ENCODE data around the gene TTC34.

The TTC34 gene

DNA sequence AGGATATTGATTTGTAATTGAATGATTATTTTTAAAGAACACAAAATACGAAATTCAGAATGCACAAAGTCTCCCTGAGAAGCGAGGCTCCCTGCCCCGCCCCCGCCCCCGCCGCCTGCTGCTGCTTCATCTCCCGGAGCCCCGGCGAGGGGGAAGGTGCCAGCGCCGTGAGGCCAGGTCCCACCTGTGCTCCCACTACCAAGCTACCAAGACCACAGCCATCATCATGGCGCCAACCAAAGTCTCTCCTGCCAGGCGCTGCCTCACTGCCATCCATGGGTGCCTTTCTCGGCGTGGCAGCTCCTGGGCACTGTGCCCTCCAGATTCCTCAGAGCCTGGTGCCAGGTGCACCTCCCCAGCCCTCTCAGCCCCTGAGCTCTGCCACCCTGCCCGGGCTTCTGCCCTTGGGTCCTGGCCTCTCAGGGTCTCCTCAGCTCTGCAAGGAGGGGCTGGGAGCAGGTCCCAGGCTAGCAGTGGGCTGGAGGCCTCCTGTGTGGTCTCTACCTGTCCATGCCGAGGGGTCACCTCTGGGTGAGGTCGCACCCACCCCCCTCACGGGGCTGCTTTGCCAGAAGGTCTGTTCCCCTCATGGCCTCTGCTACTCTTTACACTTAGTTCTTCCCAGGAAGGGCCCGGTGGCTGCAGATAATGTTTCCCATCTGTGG, 29.4 kb upstream of the TTC34 start:
- DNase-seq (ENCODE audit: low read depth) = no peak

DNA sequence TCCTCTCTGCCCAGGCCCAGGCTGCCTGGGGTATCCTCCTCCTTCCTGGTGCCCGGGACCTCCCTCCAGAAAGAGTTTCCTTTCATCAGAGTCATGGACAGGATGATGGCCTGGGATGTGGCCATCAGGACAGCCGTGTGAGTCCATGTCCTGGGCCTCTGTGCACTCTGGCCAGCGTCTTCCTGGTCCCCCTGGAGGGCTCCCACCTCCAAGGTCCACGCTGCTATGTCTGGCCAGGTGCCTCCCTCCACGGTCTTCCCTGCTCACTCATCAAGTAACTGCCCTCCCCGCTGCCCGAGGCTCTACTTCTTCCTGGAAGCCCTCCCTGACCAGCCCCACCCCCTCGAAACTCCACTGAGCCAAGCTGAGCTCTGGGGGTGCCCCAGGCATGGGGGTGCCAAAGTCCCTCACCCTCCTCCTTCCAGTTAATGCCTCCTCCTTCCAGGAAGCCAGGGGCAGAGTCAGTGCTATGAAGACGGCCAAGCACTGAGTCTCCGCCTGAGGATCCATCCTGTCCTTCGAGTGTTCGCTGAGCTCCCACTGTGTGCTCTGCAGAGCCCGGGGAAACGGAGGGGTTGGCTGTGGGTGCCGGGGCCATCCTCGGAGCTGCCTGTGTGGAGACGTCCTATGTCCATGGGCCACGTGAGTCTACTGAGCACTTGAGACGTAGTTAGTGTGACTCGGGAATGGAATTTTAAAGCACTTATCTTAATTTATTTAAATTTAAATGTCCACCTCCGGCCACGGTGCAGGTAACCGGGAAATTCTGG, 28.5 kb upstream of the TTC34 start:
- DNase-seq (ENCODE audit: low read depth) = no peak

DNA sequence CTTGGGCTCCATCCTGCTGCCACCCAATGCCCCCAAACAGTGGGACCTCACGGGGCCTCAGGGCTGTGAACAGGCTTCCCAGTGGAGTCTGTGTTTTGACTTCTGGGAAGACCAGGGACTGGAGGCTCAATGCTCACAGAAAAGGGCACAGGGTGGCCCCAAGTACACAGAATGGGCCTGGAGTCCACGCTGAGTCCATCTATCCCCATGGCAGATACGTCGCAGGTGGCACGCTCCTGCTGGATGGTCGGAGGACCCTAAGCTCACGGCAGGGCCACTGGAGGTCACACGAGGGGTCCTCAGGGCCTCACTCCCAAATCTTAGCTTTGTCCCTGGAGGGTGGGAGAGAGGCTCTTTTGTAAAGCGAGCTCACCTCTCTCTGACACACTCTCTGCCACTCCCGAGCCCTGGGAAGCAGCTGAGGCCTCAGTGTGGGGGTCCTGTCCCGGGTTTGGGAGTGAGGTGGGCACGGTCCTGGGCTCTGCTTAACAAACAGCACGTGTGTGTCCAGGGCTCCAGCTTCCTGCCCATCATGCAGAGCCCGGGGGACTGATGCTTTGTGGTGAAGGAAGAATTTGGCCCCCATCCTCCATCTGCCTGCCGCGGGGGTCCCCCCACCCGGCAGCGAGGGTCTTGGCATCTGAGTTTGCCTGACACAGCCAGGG, 27.2 kb upstream of the TTC34 start:
- DNase-seq (ENCODE audit: low read depth) = no peak

DNA sequence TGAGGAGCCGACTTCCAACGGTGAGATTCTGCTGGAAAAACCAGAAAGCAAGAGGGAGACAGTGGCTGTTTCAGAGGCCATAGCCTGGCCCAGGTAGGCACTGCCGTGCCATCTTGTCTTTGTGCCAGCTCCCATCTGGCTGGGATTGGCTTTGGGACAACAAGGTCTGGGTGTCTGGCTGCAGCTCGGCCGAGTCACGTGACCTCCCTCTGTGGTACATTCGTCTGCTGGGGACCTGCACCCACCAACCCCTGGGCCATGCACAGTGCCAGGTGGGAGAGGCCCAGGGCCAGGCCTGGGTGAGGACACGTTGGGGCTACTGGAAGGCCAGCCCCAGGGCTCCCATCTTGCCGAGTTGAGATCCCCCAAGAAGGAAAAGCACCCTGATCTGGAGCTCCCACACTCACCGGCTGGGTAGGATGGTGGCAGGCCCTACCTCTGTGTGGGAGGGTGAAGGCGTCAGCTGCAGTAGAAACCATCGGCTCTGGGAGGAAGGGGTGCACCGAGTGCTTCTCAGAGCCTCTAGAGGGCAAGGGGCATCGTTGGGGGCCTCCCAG, 25.3 kb upstream of the TTC34 start:
- DNase-seq (ENCODE audit: low read depth) = no peak

DNA sequence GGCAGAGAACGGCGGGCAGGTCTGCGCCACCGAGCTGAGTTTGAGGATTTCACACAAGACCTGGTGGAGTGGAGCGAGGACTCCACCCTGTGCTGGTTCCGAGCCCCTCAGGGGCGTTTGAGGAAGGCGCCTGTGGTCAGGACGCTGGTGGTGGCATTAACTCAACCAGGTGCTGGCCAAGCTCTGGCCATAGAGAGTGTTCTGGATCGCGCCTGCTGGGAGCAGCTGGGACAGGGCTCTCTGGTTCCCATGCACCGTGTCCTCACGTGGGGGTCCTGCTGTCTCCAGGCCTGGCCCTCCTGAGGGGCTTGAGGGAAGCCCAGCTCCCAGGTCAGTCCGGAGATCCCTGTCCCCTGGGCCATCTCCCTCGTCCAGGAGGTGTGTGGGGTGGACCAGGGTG, 24.8 kb upstream of the TTC34 start:
- DNase-seq (ENCODE audit: low read depth) = no peak

DNA sequence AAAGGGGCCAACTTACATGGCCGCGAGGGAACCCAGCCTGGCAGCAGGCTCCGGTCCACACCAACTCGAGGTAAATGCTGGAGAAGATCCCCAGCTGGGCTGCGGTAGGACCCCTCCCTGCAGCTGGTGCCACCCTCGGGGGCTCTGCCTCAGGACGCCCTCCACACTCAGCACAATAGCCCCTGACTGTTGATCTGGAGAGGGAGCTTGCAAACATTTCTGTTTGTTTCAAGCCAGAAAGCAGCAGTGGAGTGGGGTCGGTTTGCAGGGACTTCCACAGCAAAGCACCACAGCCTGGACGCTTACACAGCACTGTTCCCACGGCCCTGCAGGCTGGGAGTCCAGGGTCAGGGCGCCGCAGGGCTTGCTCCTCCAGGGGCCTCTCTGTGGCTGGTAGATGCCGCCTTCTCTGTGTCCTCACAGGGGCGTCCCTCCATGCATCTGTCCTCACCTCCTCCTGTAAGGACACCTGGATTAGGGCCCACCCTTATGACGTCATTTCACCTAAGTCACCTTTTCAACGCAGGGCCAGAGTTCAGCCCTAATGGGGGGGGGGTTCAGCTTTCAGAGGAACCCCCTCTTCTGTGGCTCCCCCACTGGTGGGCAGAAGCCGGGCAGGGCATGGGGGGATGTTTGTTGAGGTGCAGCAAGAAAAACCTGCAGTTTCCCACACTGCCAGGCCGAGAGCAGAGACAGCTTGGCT, 24.1 kb upstream of the TTC34 start:
- DNase-seq (ENCODE audit: low read depth) = no peak

DNA sequence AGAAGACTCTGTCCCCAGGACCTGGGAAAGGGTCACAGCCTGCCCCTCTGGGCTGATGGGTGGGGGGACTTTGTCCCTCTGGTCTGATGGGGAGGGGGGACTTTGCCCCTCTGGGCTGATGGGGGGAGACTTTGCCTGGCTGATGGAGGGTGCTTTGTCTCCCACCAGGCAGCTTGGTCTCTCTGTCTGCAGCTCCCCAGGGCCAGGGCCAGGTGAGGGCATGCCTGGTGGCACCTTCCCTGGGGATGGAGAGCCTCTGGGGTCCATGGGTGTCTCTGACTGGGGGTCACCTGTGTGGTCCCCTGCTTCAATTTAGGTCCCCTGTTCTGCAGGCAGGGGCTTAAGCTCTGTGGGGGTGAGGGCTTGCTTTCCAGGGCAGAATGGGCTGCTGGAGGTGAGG, 23.5 kb upstream of the TTC34 start:
- no peak for DNase-seq (ENCODE audit: low read depth)

DNA sequence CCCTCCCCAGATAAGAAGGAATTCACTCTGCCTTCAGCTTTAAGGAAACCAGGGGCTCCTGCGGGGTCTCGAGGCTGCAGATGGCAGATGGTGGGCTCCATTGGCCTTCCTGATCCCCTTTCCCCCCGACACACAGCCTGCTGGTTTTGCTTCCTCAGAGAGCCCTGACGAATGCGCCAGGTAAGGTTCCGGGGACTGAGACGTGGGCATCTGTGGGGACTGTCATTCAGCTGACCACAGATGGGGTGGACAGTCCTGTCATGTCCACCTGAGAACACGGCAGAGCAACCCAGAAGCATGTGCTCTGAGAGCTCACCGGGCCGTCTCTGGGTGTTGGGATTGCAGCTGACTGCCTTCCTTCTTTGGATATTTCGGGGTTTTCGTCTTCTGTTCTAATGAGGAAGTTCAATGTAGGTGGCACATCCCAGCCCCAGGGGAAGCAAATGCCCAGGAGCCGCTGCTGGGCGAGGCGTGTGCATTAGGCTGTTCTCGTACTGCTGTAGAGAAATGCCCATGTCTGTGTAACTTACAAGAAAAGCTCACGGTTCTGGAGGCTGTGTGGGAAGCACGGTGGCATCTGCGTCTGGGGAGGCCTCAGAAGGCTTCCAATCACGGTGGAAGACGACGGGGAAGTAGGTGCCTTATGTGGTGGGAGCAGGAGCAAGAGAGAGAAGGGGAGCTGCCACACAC, 22.6 kb upstream of the TTC34 start:
- no peak for DNase-seq (ENCODE audit: low read depth)

DNA sequence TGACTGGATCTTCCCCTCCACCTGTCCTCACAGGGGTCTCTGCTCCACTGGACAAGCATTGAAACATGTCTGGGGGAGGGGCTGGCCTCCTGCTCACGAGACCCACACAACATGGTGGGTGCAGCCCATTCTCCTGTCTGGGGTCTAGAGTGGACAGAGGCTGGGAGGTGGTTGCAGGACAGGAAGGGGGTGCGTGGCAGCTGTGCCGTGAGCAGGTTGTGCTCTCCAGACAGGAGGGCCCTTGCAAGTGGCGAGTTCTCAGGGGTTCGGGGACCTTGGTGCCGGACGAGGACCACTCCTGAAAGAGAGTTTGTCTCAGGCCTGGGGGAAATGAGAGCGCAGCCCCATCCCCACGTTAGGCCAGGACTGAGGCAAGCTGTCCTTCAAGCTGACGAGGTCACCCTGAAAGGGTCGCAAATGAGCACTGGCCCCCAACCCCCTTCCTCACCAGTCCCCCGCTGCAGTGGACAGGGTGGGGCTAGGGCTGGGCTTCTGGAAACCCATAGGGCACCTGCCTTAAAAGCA, 21.2 kb upstream of the TTC34 start:
- no peak for DNase-seq (ENCODE audit: low read depth)

DNA sequence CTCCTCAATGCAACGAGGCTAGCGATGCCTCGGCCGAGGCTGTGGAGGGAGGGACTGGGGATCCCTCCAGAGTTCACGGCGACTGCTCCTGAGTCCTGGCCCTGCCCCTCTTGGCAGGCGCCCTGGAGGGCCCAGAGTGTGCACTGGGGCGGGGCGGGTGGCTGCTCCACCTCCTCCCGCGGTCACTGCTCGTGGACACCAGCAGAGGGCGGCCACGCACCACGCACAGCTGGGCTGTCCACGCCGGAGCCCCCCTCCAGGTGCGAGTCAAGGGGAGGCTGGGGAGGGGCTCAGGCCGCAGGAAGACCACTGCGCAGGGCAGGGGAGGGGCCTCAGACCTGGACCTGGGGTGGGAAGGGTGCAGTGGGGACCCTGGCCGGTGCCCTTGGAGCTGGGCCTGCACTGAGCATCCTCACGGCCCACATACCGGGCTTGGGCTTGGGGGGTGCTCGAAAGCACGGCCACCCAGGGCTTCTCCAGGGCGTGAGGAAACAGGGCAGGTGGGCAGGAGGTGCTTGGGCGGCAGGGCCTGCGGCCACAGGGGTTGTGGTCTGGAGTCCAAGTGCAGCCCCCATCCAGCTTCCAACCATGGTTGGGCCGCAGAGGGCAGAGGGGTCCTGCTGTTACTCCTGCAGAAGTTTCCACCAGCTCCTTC, 20.6 kb upstream of the TTC34 start:
- no peak for DNase-seq (ENCODE audit: low read depth)

DNA sequence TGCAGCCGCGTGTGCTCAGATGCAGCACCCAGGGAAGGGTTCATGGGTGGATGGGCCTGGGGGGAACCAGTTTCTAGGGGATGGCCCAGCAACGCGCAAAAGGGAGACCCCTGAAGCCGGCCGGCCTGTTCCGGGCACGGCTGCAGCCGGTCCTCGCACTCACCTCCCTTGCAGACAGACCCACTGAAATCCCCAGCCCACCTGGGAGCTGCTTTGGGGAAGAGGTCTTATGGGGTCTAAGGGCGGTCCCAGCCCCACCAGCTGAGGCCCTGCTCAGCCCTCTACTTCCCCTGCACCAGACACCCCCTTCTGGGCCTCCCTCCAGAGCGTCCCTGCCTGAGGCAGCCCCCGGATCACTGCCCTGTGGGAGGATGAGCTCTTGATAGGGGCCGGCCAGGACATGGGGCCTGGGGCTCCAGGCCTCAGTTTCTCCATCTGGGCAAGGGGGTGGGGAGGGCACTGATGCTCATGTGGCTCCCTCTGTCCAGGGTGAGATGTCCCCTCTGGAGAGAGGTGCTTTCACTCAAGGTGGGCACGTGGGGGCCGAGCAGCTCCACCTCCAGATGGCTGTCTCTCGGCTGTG, 20.0 kb upstream of the TTC34 start:
- no peak for DNase-seq (ENCODE audit: low read depth)

DNA sequence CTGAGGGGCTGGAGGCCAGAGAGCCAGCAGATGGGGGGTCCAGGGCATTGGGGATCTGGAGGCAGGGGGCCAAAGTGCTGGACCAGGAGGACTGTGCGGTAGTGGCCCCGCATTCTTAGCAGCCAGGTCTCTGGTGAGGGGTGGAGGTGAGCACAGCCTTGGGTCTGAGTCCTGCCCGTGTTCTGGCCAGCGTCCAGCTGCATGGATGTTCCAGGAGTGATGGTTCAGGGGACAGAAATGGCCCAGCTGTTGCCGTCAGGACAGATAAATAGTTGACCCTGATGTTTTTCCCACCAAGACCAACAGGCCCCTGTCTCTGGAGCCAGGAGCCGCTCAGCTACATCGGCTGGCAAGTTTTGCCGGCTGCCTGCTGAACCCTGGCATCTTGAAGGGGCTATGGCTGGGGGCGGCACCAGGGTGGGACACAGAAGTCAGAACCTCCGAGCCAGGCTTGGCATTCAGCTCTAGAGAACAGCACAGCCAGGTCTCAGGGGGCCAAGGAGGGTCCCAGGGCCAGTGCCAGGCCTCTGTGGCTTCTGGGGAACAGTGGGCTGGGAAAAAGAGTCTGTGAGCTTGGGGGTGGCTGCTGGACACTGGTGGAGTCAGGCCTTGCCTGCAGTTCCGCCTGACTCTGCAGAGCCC, 19.4 kb upstream of the TTC34 start:
- no peak for DNase-seq (ENCODE audit: low read depth)

DNA sequence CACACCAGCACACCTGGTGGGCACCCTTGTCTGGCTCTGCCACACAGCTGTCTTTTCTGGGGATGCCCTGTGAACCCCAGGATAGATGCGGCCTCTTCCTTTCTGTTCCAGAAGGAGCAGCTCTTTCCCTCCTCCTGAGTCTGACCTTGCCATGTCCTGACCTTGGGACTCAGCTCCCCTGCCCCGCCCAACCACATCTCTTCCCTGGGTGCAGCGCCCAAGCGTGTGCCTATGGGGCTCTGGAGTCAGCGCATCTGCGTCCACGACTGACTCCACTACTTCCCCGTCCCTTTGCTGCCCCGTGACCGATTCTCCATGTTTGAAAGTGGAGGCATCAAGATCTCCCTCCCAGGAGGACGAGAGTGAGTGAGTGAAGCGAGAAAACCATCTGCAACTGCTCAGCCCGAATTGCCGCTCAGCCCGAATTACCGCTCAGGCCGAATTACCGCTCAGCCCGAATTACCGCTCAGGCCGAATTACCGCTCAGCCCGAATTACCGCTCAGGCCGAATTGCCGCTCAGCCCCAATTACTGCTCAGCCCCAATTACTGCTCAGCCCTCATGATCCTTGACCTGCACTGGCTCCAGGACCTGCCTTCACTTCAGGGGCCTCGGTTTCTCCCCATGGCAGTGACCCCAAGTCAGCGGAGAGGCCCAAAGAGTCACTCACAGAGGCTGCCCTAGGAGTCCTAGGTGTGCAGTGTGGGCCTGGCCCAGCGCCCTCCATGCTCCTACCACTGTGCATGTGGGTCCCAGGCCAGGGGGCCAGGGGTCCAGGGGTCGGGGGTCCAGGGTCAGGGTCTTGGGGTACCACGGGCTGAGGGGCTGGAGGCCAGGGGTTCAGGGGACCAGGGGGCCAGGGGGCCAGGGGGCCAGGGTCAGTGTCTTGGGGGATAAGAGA, 18.6 kb upstream of the TTC34 start:
- no peak for DNase-seq (ENCODE audit: low read depth)

DNA sequence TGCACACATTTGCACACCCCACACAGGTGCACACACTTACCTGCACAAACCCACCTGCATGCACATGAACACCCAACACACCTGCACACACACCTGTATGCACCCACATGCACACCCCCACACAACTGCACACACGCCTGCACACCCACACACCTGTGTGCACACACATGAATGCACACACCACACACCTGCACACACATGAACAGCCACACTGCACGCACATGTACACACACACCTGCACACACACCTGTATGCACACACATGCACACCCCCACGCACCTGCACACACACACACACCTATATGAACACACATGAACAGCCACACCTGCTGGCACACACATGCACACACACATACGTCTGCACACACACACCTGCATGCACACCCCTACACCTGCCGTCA, 17.9 kb upstream of the TTC34 start:
- no peak for DNase-seq (ENCODE audit: low read depth)

DNA sequence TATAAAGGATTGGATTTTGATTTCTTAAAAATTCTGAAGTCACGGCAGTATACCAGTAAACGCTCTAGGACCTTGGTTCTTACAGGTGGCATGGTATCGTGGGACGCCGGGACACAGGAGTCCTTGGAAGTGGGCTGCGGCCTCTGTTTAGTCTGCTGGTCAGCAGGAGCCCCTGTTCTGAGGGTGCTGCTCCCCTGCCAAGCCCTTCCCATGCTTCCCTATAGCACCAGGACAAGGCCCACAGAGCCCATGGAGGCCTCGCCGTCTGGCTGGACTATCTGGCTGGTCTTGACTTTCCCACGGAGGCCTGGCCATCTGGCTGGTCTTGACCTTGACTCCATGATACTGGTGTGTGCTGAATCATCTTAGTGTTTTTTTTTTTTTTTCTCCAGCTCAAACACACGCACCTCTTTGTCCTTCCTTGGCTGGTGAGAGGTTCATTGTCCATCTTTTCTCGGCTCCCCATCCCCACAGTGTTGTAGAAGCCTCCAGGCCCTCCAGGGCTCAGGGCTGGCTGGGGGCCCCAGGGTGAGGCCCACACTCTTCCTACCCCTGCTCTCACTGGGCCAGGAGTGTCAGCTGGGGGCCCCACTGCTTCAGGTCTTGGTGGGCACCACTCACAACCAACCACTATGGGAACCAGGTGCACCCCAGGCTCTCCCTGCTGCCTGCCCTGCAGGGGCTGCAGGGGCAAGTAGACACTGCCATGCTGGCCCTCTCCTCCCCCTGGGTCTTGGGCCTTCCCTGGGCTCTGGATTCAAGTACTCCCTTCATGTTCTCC, 16.5 kb upstream of the TTC34 start:
- DNase-seq (ENCODE audit: low read depth) = no peak

DNA sequence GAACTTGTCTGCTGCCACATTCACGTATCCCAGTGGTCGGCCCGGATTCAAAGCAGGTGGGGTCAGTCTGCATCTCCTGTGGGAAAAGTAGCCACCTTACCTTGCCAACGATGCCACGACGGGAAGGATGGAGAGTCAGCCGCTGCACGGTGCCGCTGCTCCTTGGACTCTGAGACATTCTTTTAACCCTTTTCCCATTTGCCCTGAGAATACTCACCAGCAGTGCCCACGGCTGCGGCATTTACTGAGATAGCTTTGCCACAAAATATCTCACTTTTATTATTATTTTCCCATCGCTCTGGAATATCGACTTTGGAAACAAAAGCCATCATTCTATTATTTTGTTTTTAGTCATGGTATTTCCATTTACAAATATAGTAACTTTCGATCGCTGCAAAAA, 15.3 kb upstream of the TTC34 start:
- no peak for DNase-seq (ENCODE audit: low read depth)

DNA sequence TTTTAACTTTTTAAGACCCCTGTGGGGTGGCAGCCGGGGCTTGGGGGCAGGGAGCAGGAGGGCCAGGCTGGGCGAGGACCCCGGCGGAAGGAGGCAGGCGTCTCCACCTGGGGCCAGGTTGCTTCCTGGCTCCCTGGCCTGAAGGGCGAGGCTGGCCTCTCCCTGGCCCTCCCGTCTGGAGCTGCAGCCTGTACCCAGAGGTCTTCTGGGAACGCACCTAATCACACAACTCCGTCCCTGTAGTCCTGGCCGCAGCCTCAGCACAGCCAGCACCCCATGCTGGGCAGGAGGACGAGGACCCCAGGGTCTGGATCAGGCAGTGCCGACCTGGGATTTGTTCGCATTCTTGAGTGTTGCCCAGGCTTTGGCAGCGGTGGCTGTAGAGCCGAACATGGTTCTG, 14.1 kb upstream of the TTC34 start:
- no peak for DNase-seq (ENCODE audit: low read depth)

DNA sequence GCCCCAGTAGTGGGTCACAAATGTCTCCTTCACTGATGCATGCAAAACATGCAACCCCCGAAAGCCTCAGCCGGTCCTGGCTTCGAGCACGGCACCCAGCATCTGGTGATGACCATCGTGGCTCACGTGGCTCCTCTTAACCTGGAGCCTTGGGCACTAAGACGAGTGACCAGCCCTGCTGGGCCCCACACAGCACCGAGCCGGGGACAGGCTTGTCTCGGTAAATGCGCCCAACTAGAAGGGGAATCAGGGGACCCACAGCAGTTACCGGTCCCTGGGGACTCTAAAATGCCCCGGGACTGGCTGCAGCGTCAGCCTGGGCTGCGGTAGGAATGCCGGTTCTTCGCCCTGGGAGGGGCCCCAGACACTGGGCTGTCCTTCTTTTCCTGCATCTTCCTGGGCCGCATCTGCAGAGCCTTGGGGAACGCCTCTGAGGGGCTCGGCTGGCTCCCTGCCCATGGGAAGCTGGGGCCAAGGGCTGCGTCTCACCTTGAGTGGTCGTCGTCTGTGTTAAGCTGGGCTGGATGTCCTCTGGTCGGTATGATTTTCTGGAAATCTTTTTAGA, 13.1 kb upstream of the TTC34 start:
- DNase-seq (ENCODE audit: low read depth) = no peak
